Thyroid gland (tissue), 4 donors: Measurements from ENCODE around the gene EPN1. TPM values are rescaled to one million over a fixed set of nuclear protein-coding genes. Genes with fewer than 3 reads are reported as not detected.

Experiments
- DNase-seq, 2 donors: peaks; one replicate each; pipeline ENCODE4 v3.0.0-alpha.2; 2019
- H3K27ac ChIP-seq, 3 donors: fragments of 200-600 bp; sonication (generic); 1 replicate in 2 of 3; 2 replicates in 1 of 3; pipeline ENCODE4 v1.5.1; 2016 to 2019; ENCODE audit warnings: mild to moderate bottlenecking in 1 of 3, moderate library complexity in 1 of 3
- H3K27me3 ChIP-seq: fragments of 200-600 bp; sonication (generic); one replicate; pipeline ENCODE4 v1.5.1; 2019
- H3K36me3 ChIP-seq, 2 donors: fragments of 200-600 bp; sonication (generic); one replicate each; pipeline ENCODE4 v1.5.1; 2016 to 2019
- H3K4me1 ChIP-seq, 2 donors: fragments of 200-600 bp; sonication (generic); one replicate each; pipeline ENCODE4 v1.5.1; 2017 to 2019
- H3K4me3 ChIP-seq, 3 donors: fragments of 200-600 bp; sonication (generic); replicated peaks in 1 of 3; 1 replicate in 2 of 3; 2 replicates in 1 of 3; pipeline ENCODE4 v1.5.1; 2016; ENCODE audit warnings: mild to moderate bottlenecking in 1 of 3
- H3K9me3 ChIP-seq: fragments of 200-600 bp; sonication (generic); one replicate; pipeline ENCODE4 v1.5.1; 2017
- CTCF ChIP-seq, 6 experiments: fragments of 200-600 bp in 3 of 6; fragments of 450-650 bp in 3 of 6; sonication (generic) in 3 of 6; IDR thresholded peaks; one replicate each; pipeline ENCODE4 v1.5.1; 2016 to 2019; ENCODE audit warnings: antibody characterized with exemption in 6 of 6, mild to moderate bottlenecking in 2 of 6, inconsistent platforms in 1 of 6, moderate library complexity in 1 of 6
- POLR2A ChIP-seq, 2 donors: fragments of 450-650 bp; IDR thresholded peaks; one replicate each; pipeline ENCODE4 v1.6.1; 2017; ENCODE audit warnings: antibody characterized with exemption in 2 of 2, mild to moderate bottlenecking in 2 of 2, moderate library complexity in 1 of 2
- WGBS, 2 donors: methylation state at CpG; one replicate each; pipeline ENCODE4 v1.1.5; 2017; 5-methylcytosine and 5-hydroxymethylcytosine counted together
- intact Hi-C: fragments of 100-400 bp; cut with DNase I; formaldehyde crosslinking; loops from one replicate; pipeline ENCODE4 v1.15.1; 2023
- total RNA-seq, 4 donors: library from RNA; depleted of rRNA; stranded (reverse); fragments of >200 nt; gene quantifications; one replicate each; pipeline ENCODE4 v1.2.3, GENCODE V29; 2016

The EPN1 gene
- total RNA-seq, 4 donors from 2014 or later = 34.8 to 102 (median 72.2) TPM

DNA sequence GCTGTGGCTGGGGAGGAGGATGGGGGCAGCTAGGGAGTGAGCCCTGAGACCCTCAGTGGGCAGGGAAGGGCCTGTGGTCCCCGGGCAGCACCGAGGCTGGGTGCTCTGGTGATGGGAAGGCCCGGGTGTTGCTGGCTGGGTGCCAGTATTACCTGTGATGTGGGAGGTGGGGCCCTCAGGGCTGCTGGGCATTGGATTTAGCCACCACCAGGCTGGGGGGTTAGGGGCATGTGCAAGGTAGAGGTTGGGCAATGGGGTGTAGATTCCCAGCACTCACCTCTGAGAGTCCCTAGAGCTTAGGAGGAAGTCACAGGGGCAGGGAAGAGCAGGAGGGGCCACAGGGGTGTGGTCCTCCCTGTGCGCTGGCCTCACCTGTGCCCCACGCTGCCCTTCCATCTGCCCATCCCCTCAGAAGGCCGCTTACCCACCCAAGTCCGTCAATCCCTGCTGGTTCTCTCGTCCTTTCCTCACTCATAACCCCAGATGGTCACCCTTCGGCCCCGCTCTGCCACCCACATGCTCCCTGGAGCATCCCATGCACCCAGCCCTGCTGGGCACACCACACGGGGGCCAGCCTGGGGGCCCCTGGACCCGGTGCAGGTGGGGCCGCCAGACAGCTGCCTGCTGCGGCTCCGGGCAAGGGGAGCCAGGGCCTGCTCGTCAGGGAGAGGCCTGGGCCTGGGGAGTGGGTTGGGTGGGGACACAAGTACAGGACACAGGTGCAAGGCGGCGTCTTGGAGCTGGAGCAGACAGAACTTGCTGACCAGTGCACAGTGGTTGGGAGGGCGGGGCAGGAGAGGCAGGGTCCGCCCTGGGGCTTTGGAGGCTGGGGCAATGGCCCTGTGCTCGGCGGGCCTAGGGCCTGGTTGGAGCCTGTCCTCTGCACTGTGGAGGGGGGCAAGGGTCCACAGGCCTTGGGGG is 12.5 kb downstream of the EPN1 start:
- no peak overlapping the region for H3K4me3 ChIP-seq
- WGBS, 2 donors = 90% methylated on average over 21 of the region's 22 CpGs
- no peaks in the 10 kb centered on the region for H3K27me3 ChIP-seq
- no peak for TF ChIP-seq POLR2A (IDR thresholded peaks at IDR 0.05)
- no peak for TF ChIP-seq CTCF (IDR thresholded peaks at IDR 0.05)
- H3K27ac ChIP-seq = no peak overlapping the region
- DNase-seq = no peak
- H3K9me3 ChIP-seq = no peaks in the 10 kb centered on the region
- H3K36me3 ChIP-seq = peaks cover 55 to 57% of the 10 kb centered on the region in 2 donors
- intact Hi-C loops = no loop called here
- no peaks in the 10 kb centered on the region for H3K4me1 ChIP-seq

DNA sequence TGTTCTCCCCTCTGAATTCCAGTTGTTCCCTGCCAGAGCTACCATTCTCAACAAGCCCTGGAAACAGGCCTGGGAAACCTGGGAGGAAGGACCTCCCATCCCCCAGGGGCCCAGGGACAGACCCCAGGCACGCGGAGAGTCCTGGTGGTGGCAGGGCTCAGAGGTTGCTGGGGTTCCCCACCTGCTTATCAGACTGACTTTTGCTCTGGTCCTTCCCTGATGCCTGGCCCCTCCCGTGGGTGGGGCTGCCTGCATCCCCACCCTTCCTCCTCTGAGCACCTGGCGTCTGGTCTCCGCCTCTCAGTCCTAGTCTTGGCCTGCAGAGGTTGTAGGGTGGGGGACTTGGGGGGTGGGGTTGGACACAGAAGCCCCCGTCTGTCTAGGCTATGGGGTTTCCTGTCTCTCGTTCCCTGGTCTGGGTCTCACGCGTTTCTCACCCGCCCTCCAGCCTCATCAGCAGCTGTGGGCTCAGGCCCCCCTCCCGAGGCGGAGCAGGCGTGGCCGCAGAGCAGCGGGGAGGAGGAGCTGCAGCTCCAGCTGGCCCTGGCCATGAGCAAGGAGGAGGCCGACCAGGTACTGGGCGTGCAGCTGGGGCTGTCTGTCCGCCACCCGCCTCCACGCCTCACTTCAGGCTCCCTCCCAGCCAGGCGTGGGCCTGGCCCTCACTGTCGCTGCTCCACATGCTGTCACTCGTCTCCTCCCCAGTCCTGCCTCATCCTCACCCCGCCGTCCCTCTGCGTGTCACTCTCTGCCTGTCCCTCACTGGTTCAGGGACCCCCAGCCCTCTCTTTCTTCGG is 13.6 kb downstream of the EPN1 start:
- no peaks in the 10 kb centered on the region for H3K4me1 ChIP-seq
- DNase-seq = no peak
- H3K27ac ChIP-seq = no peak overlapping the region
- H3K9me3 ChIP-seq = no peaks in the 10 kb centered on the region
- 79 to 92% methylated on average over 19 to 25 of the region's 27 CpGs for WGBS, 2 donors
- no peak for TF ChIP-seq POLR2A (IDR thresholded peaks at IDR 0.05)
- intact Hi-C loops = no loop called here
- H3K36me3 ChIP-seq = peaks cover 66 to 68% of the 10 kb centered on the region in 2 donors
- H3K27me3 ChIP-seq = no peaks in the 10 kb centered on the region
- no peak overlapping the region for H3K4me3 ChIP-seq

DNA sequence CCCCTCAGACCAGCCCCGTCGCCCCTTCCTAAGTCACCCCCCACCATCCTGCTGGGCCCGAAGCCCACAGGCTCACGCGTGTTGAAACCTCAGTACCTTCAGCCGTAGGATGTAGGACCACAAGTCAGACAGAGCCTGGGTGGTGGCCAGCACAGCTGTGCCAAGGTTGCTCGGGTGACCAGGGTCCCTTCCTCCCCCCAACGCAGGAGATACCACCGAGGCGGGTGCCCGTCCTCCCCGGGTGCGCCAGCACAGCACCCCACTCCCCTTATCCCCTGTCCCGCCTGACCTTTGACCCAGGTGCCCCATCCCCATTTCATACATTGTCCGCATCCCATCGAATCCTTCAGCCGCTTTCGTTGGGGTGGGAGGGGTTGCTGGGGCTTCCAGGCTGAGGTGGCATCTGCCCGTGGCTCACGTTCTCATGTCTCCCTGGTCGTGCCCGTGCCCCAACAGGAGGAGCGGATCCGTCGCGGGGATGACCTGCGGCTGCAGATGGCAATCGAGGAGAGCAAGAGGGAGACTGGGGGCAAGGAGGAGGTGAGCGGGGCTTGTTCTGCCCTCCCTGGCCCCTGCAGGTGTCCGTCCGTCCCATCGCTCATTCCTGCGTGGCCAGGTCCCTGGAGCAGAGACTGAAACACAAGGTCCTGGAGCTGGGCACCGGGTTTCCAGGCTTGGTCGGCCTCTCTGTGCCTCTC is 14.5 kb downstream of the EPN1 start:
- H3K36me3 ChIP-seq = peaks cover 74 to 76% of the 10 kb centered on the region in 2 donors

GRCh38 chr19:55690109-55690768 is 15.2 kb downstream of the EPN1 start:
- Histone ChIP-seq H3K36me3 (peaks cover 75 to 77% of the 10 kb centered on the region in 2 donors), H3K9me3 (no peaks in the 10 kb centered on the region), H3K4me1 (no peaks in the 10 kb centered on the region), H3K4me3 (no peak overlapping the region), H3K27me3 (no peaks in the 10 kb centered on the region), H3K27ac (no peak overlapping the region)
- intact Hi-C loops = no loop called here
- TF ChIP-seq CTCF (IDR thresholded peaks at IDR 0.05) (no peak), POLR2A (IDR thresholded peaks at IDR 0.05) (no peak)
- 88 to 93% methylated on average over 5 to 18 of the region's 25 CpGs for WGBS, 2 donors
- no peak for DNase-seq

More for the DNA sequence above, 14.5 kb downstream of the EPN1 start:
- H3K4me3 ChIP-seq = no peak overlapping the region
- TF ChIP-seq POLR2A (IDR thresholded peaks at IDR 0.05) = no peak
- TF ChIP-seq CTCF (IDR thresholded peaks at IDR 0.05) = no peak
- 94 to 96% methylated on average over 35 of the region's 35 CpGs for WGBS, 2 donors
- H3K27me3 ChIP-seq = no peaks in the 10 kb centered on the region
- intact Hi-C loops = no loop called here
- no peak overlapping the region for H3K27ac ChIP-seq
- H3K9me3 ChIP-seq = no peaks in the 10 kb centered on the region
- DNase-seq = no peak
- no peaks in the 10 kb centered on the region for H3K4me1 ChIP-seq
